ENCODE results near the gene AP5M1.
"Not testable (repeated sequence)": the region's sequence is repeated elsewhere in the genome, so short reads cannot be mapped to it uniquely, and the experiment has no call there.

AP5M1 gene, protein sequence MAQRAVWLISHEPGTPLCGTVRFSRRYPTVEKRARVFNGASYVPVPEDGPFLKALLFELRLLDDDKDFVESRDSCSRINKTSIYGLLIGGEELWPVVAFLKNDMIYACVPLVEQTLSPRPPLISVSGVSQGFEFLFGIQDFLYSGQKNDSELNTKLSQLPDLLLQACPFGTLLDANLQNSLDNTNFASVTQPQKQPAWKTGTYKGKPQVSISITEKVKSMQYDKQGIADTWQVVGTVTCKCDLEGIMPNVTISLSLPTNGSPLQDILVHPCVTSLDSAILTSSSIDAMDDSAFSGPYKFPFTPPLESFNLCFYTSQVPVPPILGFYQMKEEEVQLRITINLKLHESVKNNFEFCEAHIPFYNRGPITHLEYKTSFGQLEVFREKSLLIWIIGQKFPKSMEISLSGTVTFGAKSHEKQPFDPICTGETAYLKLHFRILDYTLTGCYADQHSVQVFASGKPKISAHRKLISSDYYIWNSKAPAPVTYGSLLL

DNA sequence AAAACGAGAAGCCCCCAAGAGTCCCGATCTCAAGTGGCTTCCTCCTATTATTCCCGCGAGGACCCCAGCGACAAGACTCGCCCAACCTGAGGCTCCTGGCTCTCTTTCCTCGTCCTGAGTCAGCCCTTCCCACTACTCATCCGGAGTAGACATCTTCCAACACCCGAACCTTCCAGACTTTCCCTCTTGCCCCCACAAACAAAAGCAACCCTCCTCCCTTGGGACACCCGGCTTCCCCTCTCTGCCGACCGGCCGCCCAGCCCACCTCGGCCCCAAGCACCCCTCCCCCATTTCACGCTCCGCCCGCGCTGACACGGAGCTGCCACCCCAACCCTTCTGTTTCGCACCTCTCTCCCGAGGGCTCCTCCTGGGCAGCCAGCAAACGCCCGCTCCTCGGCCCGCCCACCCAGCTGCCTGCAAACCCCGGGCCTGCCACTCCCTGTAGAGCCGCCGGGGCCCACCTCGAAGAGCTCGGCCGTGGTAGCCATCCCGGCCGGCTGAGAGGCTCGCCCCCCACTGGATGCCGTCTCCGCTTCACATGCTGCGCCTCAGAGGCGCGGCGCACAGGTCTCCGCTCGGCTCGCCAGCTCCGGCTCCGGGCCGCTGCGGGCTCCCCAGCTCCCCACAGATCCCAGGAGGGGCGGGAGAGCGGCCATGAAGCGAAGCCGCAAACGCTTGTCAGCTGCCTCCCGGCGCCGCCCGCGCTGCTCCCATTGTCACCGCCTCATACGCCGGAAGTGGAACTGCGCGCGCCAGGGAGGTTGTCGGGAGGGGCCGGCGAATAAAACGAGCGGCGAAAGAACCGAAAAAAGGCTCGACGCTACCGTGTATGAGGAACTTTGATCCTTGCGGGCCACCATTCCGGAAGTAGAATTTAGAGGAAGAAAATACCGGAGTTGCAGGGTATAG lies at the start of gene AP5M1, which contains the start of gene EXOC5:
AP5M1 (plus strand) TSS at position 811 of the 909 bp plus-strand sequence. CDS start 344 bp downstream, outside the sequence.
EXOC5 (minus strand) TSS at position 745 of the 909 bp plus-strand sequence; CDS start at position 488, 257 bp downstream.
- H3K4me3 ChIP-seq (ENCODE audit: low read depth, low read length), result peak within 1 kb of the TSS; percentile 83
- peak; percentile 92 for DNase-seq (ENCODE audit: low read depth)
- TF ChIP-seq, protein P1, sequence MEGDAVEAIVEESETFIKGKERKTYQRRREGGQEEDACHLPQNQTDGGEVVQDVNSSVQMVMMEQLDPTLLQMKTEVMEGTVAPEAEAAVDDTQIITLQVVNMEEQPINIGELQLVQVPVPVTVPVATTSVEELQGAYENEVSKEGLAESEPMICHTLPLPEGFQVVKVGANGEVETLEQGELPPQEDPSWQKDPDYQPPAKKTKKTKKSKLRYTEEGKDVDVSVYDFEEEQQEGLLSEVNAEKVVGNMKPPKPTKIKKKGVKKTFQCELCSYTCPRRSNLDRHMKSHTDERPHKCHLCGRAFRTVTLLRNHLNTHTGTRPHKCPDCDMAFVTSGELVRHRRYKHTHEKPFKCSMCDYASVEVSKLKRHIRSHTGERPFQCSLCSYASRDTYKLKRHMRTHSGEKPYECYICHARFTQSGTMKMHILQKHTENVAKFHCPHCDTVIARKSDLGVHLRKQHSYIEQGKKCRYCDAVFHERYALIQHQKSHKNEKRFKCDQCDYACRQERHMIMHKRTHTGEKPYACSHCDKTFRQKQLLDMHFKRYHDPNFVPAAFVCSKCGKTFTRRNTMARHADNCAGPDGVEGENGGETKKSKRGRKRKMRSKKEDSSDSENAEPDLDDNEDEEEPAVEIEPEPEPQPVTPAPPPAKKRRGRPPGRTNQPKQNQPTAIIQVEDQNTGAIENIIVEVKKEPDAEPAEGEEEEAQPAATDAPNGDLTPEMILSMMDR (conservative IDR thresholded peaks at IDR 0.05; ENCODE audit: low read depth, low read length), result peak; percentile 17

DNA sequence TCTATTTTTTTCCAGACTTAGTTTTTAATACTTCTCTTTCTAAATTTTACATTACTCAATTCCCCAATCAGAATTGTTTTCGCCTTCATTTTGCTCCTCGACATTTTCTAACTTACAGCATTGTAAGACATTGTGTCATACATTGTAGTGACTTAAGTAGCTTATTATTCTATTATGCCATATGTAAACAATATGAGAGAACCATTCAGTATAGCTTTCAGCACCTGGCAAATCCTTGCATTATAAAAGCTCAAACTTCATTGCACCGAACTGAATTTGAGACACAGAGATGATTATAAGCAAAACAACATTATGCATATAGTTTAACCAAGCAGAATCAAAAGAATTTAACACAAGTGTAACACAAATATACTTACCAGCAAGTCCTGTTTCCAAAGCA lies 46.8 kb upstream of the AP5M1 start:
- no peak for DNase-seq (ENCODE audit: low read depth)
- H3K4me3 ChIP-seq (ENCODE audit: low read depth, low read length), result no peak overlapping the region
- TF ChIP-seq, protein P1 (conservative IDR thresholded peaks at IDR 0.05; ENCODE audit: low read depth, low read length), result no peak

DNA sequence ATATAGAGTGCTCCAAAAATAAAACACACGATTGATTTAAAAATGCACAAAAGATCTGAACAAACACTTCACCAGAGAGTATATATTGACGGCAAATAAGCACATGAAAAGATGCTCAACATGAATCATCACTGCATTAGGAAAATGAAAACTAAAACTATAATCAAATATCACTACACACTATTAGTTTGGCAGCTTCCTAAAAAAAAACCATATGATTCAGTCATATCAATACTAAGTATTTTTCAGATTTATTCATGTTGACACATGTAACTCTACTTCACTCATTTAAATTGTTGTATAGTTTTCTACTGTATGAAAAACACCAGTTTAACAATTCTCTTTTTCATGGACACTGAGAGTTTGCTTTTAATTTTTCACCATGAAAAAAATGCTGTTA lies 41.7 kb upstream of the AP5M1 start:
- H3K4me3 ChIP-seq (ENCODE audit: low read depth, low read length), result no peak overlapping the region
- TF ChIP-seq, protein P1 (conservative IDR thresholded peaks at IDR 0.05; ENCODE audit: low read depth, low read length), result no peak
- DNase-seq (ENCODE audit: low read depth), result no peak

DNA sequence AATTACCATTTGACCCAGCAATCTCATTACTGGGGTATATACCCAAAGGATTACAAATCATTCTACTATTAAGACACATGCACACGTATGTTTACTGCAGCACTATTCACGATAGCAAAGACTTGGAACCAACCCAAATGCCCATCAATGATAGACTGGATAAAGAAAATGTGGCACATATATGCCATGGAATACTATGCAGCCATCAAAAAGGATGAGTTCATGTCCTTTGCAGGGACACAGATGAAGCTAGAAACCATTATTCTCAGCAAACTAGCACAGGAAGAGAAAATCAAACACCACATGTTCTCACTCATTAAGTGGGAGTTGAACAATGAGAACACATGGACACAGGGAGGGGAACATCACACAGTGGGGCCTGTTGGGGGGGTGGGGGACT lies 40.5 kb upstream of the AP5M1 start:
- not testable (repeated sequence) for DNase-seq (ENCODE audit: low read depth); H3K4me3 ChIP-seq (ENCODE audit: low read depth, low read length)

DNA sequence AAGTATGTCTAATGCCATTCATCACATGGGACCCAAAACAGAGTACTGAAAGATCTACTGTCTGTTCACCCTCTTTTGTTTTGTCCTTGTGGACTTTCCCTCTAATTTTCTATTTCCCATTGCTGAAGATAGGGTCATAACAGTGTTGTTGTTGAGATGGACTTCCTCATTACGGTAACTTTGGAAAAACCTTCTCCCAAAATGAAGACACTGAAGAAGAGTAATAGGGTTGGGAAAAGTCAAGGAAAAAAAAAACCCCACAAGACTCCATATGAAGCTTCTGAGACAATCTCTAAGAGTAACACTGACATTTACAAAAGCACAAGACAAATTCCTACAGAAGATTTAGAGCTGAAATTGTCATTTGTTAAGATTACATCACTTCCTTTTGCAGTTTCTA lies 36.8 kb upstream of the AP5M1 start:
- no peak for DNase-seq (ENCODE audit: low read depth)
- TF ChIP-seq, protein P1 (conservative IDR thresholded peaks at IDR 0.05; ENCODE audit: low read depth, low read length), result no peak
- no peak overlapping the region for H3K4me3 ChIP-seq (ENCODE audit: low read depth, low read length)

DNA sequence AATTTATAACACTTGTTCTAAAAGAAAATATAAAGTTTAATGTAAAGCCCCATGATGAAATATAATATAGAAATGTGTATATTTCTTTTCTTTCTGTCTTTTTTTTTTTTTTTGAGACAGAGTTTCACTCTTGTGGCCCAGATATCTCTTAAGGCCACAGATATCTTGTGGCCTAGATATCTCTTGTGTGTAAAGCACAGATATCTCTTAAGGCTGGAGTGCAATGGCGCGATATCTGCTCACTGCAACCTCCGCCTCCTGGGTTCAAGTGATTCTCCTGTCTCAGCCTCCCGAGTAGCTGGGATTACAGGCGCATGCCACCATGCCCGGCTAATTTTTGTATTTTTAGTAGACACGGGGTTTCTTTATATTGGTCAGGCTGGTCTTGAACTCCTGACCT lies 28.7 kb upstream of the AP5M1 start:
- H3K4me3 ChIP-seq (ENCODE audit: low read depth, low read length); DNase-seq (ENCODE audit: low read depth): not testable (repeated sequence)

DNA sequence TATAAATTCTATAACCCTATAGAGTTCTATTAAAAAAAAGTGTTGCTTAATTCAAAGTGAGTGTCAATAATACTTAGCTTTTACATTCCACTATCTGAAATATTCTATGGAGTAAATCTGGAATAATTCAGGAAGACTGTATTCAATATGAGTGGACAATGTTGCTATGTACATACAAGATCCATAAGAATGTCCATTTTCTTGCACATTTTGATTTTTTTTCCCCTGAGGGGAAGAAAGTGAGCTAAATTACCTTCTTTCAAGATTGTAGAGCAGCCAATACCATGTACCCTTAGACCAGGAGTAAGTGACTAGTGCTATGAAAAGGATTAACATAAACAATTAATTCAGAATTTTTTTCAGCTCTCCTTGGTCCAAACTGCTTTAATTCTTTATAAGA lies 25.5 kb upstream of the AP5M1 start:
- TF ChIP-seq, protein P1 (conservative IDR thresholded peaks at IDR 0.05; ENCODE audit: low read depth, low read length), result no peak
- DNase-seq (ENCODE audit: low read depth), result no peak
- H3K4me3 ChIP-seq (ENCODE audit: low read depth, low read length), result no peak overlapping the region
